HG02938 (cell line): ENCODE results near the gene ZNF558.
"Not testable (repeated sequence)": the region's sequence is repeated elsewhere in the genome, so short reads cannot be mapped to it uniquely, and the experiment has no call there.

ENCODE experiments used
- ATAC-seq: cut with Tn5 transposase; IDR thresholded peaks from one replicate; pipeline ENCODE4 v1.9.1; 2021; ENCODE audit warnings: mild to moderate bottlenecking, moderate library complexity; ENCODE audit not compliant: unreplicated experiment

The ZNF558 gene

DNA sequence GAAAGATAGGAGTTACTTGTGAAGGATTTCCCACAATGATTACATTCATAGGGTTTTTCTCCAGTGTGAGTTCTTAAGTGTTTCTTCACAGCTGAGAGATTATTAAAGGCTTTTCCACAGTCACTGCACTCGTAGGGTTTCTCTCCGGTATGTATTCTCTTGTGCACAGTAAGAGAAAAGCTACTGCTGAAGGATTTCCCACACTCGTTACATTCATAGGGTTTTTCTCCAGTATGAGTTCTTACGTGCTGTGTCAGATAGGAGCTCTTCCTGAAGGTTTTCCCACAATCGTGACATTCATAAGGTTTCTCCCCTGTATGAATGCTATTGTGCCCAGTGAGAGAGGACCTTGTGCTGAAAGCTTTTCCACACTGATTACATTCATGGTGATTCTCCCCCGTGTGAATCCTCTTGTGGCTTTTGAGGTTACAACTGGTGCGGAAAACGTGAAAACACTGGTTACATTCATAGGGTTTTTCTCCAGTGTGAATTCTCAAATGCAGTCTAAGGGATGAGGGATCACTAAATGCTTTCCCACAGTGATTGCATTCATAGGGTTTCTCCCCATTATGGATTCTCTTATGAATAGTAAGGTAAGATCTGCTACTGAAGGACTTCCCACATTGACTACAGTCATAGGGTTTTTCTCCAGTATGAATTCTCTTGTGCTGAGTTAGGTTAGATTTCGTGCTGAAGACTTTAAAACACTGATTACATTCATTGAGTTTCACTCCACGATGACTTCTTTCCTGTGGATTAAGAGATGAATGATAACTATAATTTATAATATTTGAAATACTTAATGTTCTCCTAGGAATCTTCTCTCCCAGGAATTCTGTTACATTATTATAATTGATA is 20.6 kb downstream of the ZNF558 start:
- ATAC-seq, result no peak

- no peak for ATAC-seq
Measured at GRCh38 chr19:8806661-8807060, 25.4 kb downstream of the ZNF558 start.

- no peak for ATAC-seq
Measured at GRCh38 chr19:8794823-8795222, 37.3 kb downstream of the ZNF558 start.

GRCh38 chr19:8773587-8773986 is 58.5 kb downstream of the ZNF558 start:
- ATAC-seq, result not testable (repeated sequence)

GRCh38 chr19:8769265-8769664 is 62.8 kb downstream of the ZNF558 start:
- not testable (repeated sequence) for ATAC-seq

GRCh38 chr19:8767257-8767656 is 64.8 kb downstream of the ZNF558 start:
- not testable (repeated sequence) for ATAC-seq
